GM12865 (cell line): Measurements from ENCODE around the gene SELENOM.
"Not testable (repeated sequence)": the region's sequence is repeated elsewhere in the genome, so short reads cannot be mapped to it uniquely, and the experiment has no call there.

ENCODE experiments used
- DNase-seq: peaks from one replicate; pipeline ENCODE4 v3.0.0; 2010; ENCODE audit warnings: low read depth
- H3K4me3 ChIP-seq: 2 replicates; pipeline ENCODE4 v1.5.1; 2011; ENCODE audit warnings: mild to moderate bottlenecking, low read depth, low read length, control low read depth
- CTCF ChIP-seq: IDR thresholded peaks from 2 replicates; pipeline ENCODE4 v1.5.1; 2011; ENCODE audit warnings: low read length, control low read depth, low read depth, inconsistent platforms; ENCODE audit not compliant: insufficient read depth; ENCODE audit errors: missing control alignments

SELENOM gene

GRCh38 chr22:31064369-31064768, 43.0 kb downstream of the SELENOM start:
- peak overlapping the region; percentile 6; the same call in 1 of the 2 replicates for H3K4me3 ChIP-seq
- TF ChIP-seq CTCF, result no peak
- no peak for DNase-seq

DNA sequence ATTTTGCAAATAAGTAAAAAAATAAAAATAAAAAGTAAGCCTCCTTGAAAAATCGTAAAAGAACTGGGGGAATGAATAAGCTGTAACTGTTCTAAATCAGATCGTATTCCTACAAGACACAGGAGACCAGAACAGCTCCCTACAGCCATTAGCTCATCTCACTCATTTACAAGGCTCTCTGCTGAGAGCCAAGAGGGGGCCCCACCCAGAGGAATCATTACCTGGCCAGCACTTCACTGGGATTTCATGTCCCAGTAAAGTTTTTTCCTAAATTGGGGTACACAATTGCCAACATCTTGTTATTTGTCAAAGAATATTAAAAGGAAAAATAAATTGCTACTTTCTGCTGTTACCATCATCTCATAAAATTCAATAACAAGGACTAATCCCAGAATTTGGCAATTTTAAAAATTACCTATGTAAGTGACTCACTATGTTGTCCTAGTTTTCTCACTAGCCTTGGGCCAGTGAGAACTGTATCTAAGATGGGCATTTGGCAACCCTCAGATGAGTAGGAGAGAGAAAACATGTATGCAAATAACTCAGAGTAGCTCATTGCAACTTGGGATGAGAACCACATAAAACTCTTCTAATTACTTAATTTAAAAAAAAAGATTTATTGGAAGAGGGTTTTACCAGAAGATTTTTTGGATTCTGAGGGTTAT, 44.7 kb downstream of the SELENOM start:
- no peak for DNase-seq
- no peak overlapping the region for H3K4me3 ChIP-seq
- no peak for TF ChIP-seq CTCF

GRCh38 chr22:31059663-31060062, 47.7 kb downstream of the SELENOM start:
- not testable (repeated sequence) for DNase-seq, H3K4me3 ChIP-seq

DNA sequence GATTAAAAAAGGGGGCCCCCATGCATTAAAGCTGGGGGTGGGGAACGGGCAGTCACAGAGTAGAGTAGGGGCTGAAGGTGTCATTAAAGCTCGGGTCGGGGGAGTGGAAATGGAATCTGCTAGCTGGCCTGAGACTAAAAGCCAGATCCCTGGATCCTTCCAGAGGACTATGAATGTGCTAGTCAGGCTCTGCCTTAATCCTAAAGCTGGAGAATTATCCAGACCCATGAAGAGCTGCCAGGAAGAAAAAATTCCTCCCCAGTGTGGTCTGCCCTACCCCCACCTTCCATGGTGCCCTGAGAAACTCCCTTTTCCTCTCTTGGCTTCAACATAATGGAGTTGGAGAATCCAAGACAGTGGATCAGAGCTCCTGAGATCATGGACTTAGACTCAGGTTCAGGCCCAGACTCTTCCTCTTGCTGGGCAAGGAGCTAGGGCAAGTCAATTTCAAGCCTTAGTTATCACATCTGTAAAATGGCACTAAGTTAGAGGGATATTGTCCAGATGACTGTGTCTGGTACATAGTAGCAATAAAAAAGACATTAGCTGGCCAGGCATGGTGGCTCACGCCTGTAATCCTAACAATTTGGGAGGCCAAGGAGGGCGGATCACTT, 50.3 kb downstream of the SELENOM start:
- no peak overlapping the region for H3K4me3 ChIP-seq
- no peak for TF ChIP-seq CTCF
- no peak for DNase-seq

GRCh38 chr22:31055635-31056159, 51.7 kb downstream of the SELENOM start:
- DNase-seq, result no peak
- H3K4me3 ChIP-seq, result no peak overlapping the region

GRCh38 chr22:31055117-31055634, 52.2 kb downstream of the SELENOM start:
- no peak for TF ChIP-seq CTCF
- DNase-seq, result no peak
- no peak overlapping the region for H3K4me3 ChIP-seq

More at GRCh38 chr22:31055635-31056159, 51.7 kb downstream of the SELENOM start:
- TF ChIP-seq CTCF, result no peak
